ENCODE results near the gene PRLR. TPM values are rescaled to one million over a fixed set of nuclear protein-coding genes. Genes with fewer than 3 reads are reported as not detected.

PRLR gene
- total and polyA plus RNA-seq, 2 of the 13 experiments (the other 11 are each of a cell fraction or from before 2014, with no cell fraction given), result 12.2 to 13.3 TPM

GRCh38 chr5:35263266-35263877, 33.1 kb upstream of the PRLR start:
- CTCF ChIA-PET (ENCODE audit: low intra/inter-chr PET ratio, low total read pairs), result no interaction called here
- POLR2A ChIA-PET, result no interaction called here
- H3K27ac ChIP-seq (ENCODE audit: extremely low read length, insufficient read depth, low read length), result no peak overlapping the region
- H3K9me3 ChIP-seq (ENCODE audit: low read length), result no peaks in the 10 kb centered on the region
- H3K4me3 ChIP-seq (replicated peaks in 1 of 3; ENCODE audit: insufficient read depth in 1 of 3, low read depth in 2 of 3, low read length in 3 of 3), result no peak overlapping the region
- H4K20me1 ChIP-seq (ENCODE audit: insufficient read depth, low read length), result no peaks in the 10 kb centered on the region
- no peaks in the 10 kb centered on the region for H3K36me3 ChIP-seq (replicated peaks in 1 of 2; ENCODE audit: control insufficient read depth in 1 of 2, insufficient read depth in 2 of 2, low read length in 2 of 2)
- H3K9ac ChIP-seq (ENCODE audit: insufficient read depth, low read depth, low read length), result no peak overlapping the region
- intact Hi-C loops (cut with micrococcal nuclease; ENCODE audit: unreplicated experiment), result no loop called here
- 50% methylated on average over 2 of the region's 2 CpGs for WGBS (ENCODE audit: low lambda C conversion rate)
- H3K4me1 ChIP-seq (ENCODE audit: insufficient read depth, low read length), result peaks cover 7% of the 10 kb centered on the region; the same call in 1 of the 2 replicates
- in situ Hi-C loops (cut with HindIII; ENCODE audit: extremely low pct_ligation_motif_present, low pct_unique_long_range_greater_than_20kb), result no loop called here
- no peaks in the 10 kb centered on the region for H3K27me3 ChIP-seq (ENCODE audit: control insufficient read depth in 1 of 2, insufficient read depth in 2 of 2, low read length in 2 of 2)
- DNase-seq (ENCODE audit: low spot score), result no peak
- no peak for ATAC-seq
- no peak overlapping the region for H2AFZ ChIP-seq (ENCODE audit: low read length)
- no peaks in the 10 kb centered on the region for H3K79me2 ChIP-seq (ENCODE audit: insufficient read depth, low read length)
- no peak for FAIRE-seq
- no TSS peak for BruUV-seq (replicated peaks)
- TF ChIP-seq ZNF737 (CRISPR knock-in tag; IDR thresholded peaks at IDR 0.05; ENCODE audit: borderline replicate concordance) (no peak), UBTF (CRISPR knock-in tag; IDR thresholded peaks at IDR 0.05) (no peak)
- no peak overlapping the region for H3K4me2 ChIP-seq (ENCODE audit: low read depth, low read length)

- H3K4me2 ChIP-seq (ENCODE audit: low read depth, low read length), result no peak overlapping the region
- FAIRE-seq (no peak), ATAC-seq (no peak), DNase-seq (ENCODE audit: low spot score) (no peak)
- no peak overlapping the region for H2AFZ ChIP-seq (ENCODE audit: low read length)
- H3K79me2 ChIP-seq (ENCODE audit: insufficient read depth, low read length), result no peaks in the 10 kb centered on the region
- CTCF ChIA-PET (ENCODE audit: low intra/inter-chr PET ratio, low total read pairs), result no interaction called here
- no peaks in the 10 kb centered on the region for H4K20me1 ChIP-seq (ENCODE audit: insufficient read depth, low read length)
- in situ Hi-C loops (cut with HindIII; ENCODE audit: extremely low pct_ligation_motif_present, low pct_unique_long_range_greater_than_20kb) (no loop called here), intact Hi-C loops (cut with micrococcal nuclease; ENCODE audit: unreplicated experiment) (no loop called here)
- BruUV-seq (replicated peaks), result no TSS peak
- H3K4me1 ChIP-seq (ENCODE audit: insufficient read depth, low read length), result 0 out of 2 replicates have a peak, but pooled peaks cover 10% of the 10 kb centered on the region
- H3K36me3 ChIP-seq (replicated peaks in 1 of 2; ENCODE audit: control insufficient read depth in 1 of 2, insufficient read depth in 2 of 2, low read length in 2 of 2), result no peaks in the 10 kb centered on the region
- H3K9ac ChIP-seq (ENCODE audit: insufficient read depth, low read depth, low read length), result no peak overlapping the region
- POLR2A ChIA-PET, result no interaction called here
- H3K27ac ChIP-seq (ENCODE audit: extremely low read length, insufficient read depth, low read length), result no peak overlapping the region
- no peak overlapping the region for H3K4me3 ChIP-seq (replicated peaks in 1 of 3; ENCODE audit: insufficient read depth in 1 of 3, low read depth in 2 of 3, low read length in 3 of 3)
- 42% methylated on average over 3 of the region's 3 CpGs for WGBS (ENCODE audit: low lambda C conversion rate)
- H3K27me3 ChIP-seq (ENCODE audit: control insufficient read depth in 1 of 2, insufficient read depth in 2 of 2, low read length in 2 of 2), result no peaks in the 10 kb centered on the region
- peaks cover 6% of the 10 kb centered on the region; the same call in 1 of the 2 replicates for H3K9me3 ChIP-seq (ENCODE audit: low read length)
- TF ChIP-seq NCOA2 (CRISPR knock-in tag; IDR thresholded peaks at IDR 0.05), result no peak
- no peak for TF ChIP-seq JUND (CRISPR knock-in tag; IDR thresholded peaks at IDR 0.05)
- TF ChIP-seq ZNF296 (CRISPR knock-in tag; conservative IDR thresholded peaks at IDR 0.05), result no peak
- TF ChIP-seq TGIF2 (CRISPR knock-in tag; IDR thresholded peaks at IDR 0.05), result no peak
- TF ChIP-seq ZSCAN22 (CRISPR knock-in tag; IDR thresholded peaks at IDR 0.05), result no peak
- TF ChIP-seq FIP1L1 (IDR thresholded peaks at IDR 0.05; ENCODE audit: borderline replicate concordance, insufficient read depth, low read depth, low read length), result no peak
- no peak for TF ChIP-seq SMC3 (IDR thresholded peaks at IDR 0.05; ENCODE audit: low read length)
- no peak for TF ChIP-seq ZNF282 (IDR thresholded peaks at IDR 0.05; ENCODE audit: partially characterized antibody)
- TF ChIP-seq ZNF326 (CRISPR knock-in tag; IDR thresholded peaks at IDR 0.05; ENCODE audit: borderline replicate concordance), result no peak
- TF ChIP-seq POLR2AphosphoS2 (IDR thresholded peaks at IDR 0.05; ENCODE audit: low read depth, low read length), result no peak
- TF ChIP-seq GTF3A (CRISPR knock-in tag; conservative IDR thresholded peaks at IDR 0.05), result no peak
- no peak for TF ChIP-seq IKZF1 (IDR thresholded peaks at IDR 0.05)
These were observed 23.3 kb upstream of the PRLR start for GRCh38 chr5:35253582-35253981.
